ENCODE results near the gene SFMBT2. TPM values are rescaled to one million over a fixed set of nuclear protein-coding genes. Genes with fewer than 3 reads are reported as not detected.

Gene SFMBT2
- total RNA-seq, 4 donors from 2014 or later, result 7.6 to 15.4 (median 10.8) TPM

- intact Hi-C loops (cut with DNase I), result no loop called here
- peak overlapping the region in 2 of 4 donors; percentile 1 to 38 for H3K27ac ChIP-seq (replicated peaks in 1 of 4)
- H3K4me1 ChIP-seq, result peaks cover 7 to 40% (median 39%) of the 10 kb centered on the region in 4 donors
- peaks cover 0 to 3% (median 0%) of the 10 kb centered on the region in 4 donors for H3K36me3 ChIP-seq
- WGBS, result 56% methylated on average over 9 of the region's 9 CpGs
- peak overlapping the region in 1 of 4 donors; percentile 12 for H3K4me3 ChIP-seq
- TF ChIP-seq EP300 (IDR thresholded peaks at IDR 0.05), result no peak
- TF ChIP-seq POLR2AphosphoS5 (IDR thresholded peaks at IDR 0.05), result no peak
- no peak for TF ChIP-seq CTCF (IDR thresholded peaks at IDR 0.05)
- no peak for TF ChIP-seq POLR2A (IDR thresholded peaks at IDR 0.05; ENCODE audit: low read depth)
- peaks cover 0 to 5% (median 0%) of the 10 kb centered on the region in 4 donors for H3K9me3 ChIP-seq
- no peaks in the 10 kb centered on the region for H3K27me3 ChIP-seq
- peak; percentile 72 for DNase-seq (ENCODE audit: extremely low spot score)
Observed at GRCh38 chr10:7306147-7306546, 104.7 kb downstream of the SFMBT2 start.

- no peak overlapping the region for H3K27ac ChIP-seq (replicated peaks in 1 of 4)
- H3K4me3 ChIP-seq, result no peak overlapping the region
- H3K27me3 ChIP-seq, result no peaks in the 10 kb centered on the region
- intact Hi-C loops (cut with DNase I), result no loop called here
- H3K4me1 ChIP-seq, result peaks cover 17 to 51% (median 50%) of the 10 kb centered on the region in 4 donors
- peaks cover 0 to 5% (median 0%) of the 10 kb centered on the region in 4 donors for H3K9me3 ChIP-seq
- peak; percentile 8 for DNase-seq (ENCODE audit: extremely low spot score)
- H3K36me3 ChIP-seq, result peaks cover 0 to 3% (median 0%) of the 10 kb centered on the region in 4 donors
- no peak for TF ChIP-seq EP300 (IDR thresholded peaks at IDR 0.05)
- TF ChIP-seq CTCF (IDR thresholded peaks at IDR 0.05), result no peak
- TF ChIP-seq POLR2AphosphoS5 (IDR thresholded peaks at IDR 0.05), result no peak
- TF ChIP-seq POLR2A (IDR thresholded peaks at IDR 0.05; ENCODE audit: low read depth), result no peak
- 90% methylated on average over 6 of the region's 6 CpGs for WGBS
Observed at GRCh38 chr10:7305053-7305452, 105.8 kb downstream of the SFMBT2 start.

GRCh38 chr10:7304110-7304509, 106.7 kb downstream of the SFMBT2 start:
- peaks cover 0 to 5% (median 0%) of the 10 kb centered on the region in 4 donors for H3K9me3 ChIP-seq
- no peaks in the 10 kb centered on the region for H3K27me3 ChIP-seq
- H3K36me3 ChIP-seq, result peaks cover 0 to 1% (median 0%) of the 10 kb centered on the region in 4 donors
- no peak overlapping the region for H3K4me3 ChIP-seq
- TF ChIP-seq CTCF (IDR thresholded peaks at IDR 0.05), result no peak
- TF ChIP-seq POLR2A (IDR thresholded peaks at IDR 0.05; ENCODE audit: low read depth), result no peak
- no peak for TF ChIP-seq EP300 (IDR thresholded peaks at IDR 0.05)
- TF ChIP-seq POLR2AphosphoS5 (IDR thresholded peaks at IDR 0.05), result no peak
- peaks cover 17 to 54% (median 51%) of the 10 kb centered on the region in 4 donors for H3K4me1 ChIP-seq
- no peak overlapping the region for H3K27ac ChIP-seq (replicated peaks in 1 of 4)
- intact Hi-C loops (cut with DNase I), result no loop called here
- peak; percentile 17 for DNase-seq (ENCODE audit: extremely low spot score)
- 99% methylated on average over 4 of the region's 4 CpGs for WGBS

- Histone ChIP-seq H3K36me3 (no peaks in the 10 kb centered on the region), H3K27me3 (no peaks in the 10 kb centered on the region), H3K4me3 (no peak overlapping the region), H3K9me3 (peaks cover 0 to 5% (median 0%) of the 10 kb centered on the region in 4 donors), H3K27ac (replicated peaks in 1 of 4) (no peak overlapping the region), H3K4me1 (peaks cover 17 to 54% (median 51%) of the 10 kb centered on the region in 4 donors)
- TF ChIP-seq POLR2AphosphoS5 (IDR thresholded peaks at IDR 0.05) (no peak), POLR2A (IDR thresholded peaks at IDR 0.05; ENCODE audit: low read depth) (no peak), CTCF (IDR thresholded peaks at IDR 0.05) (no peak), EP300 (IDR thresholded peaks at IDR 0.05) (no peak)
- 15% methylated on average over 2 of the region's 2 CpGs for WGBS
- DNase-seq (ENCODE audit: extremely low spot score), result no peak
- intact Hi-C loops (cut with DNase I), result no loop called here
Observed at GRCh38 chr10:7302930-7303557, 107.8 kb downstream of the SFMBT2 start.

All from esophagus muscularis mucosa (tissue), 4 donors.